Limb (tissue), 2 donors: Measurements from ENCODE around the gene CPXCR1.
"Not testable (repeated sequence)": the region's sequence is repeated elsewhere in the genome, so short reads cannot be mapped to it uniquely, and the experiment has no call there.

Source experiments
- DNase-seq, 2 donors: peaks; one replicate each; pipeline ENCODE4 v3.0.0-alpha.2; 2016; ENCODE audit errors: extremely low spot score in 2 of 2

The CPXCR1 gene

DNA sequence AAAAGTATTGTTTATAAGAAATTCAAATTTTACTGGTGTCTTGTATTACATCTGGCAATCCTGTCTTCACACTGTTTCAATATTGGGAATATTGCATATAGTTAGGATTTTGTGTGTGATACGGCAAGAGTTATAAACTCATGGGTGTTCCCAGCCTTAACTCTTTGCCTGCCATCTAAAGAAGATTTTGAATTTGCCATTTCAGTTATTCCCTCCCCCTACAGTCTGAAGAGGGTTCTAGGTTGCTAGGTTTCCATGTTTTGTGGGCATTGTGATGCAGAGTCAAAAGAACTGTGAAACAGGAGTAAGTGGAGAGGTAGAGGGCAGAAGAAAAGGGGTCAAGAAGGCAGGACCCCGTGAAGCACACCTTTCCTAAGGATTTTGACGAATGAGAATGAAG, at the start of gene CPXCR1:
Gene CPXCR1 (plus strand): TSS at position 301 of the 400 bp plus-strand sequence. CDS start 6,190 bp downstream, outside the sequence.
- DNase-seq: no peak

GRCh38 chrX:88735835-88736234, 11.2 kb upstream of the CPXCR1 start:
- DNase-seq: no peak

- not testable (repeated sequence) for DNase-seq
Observed at GRCh38 chrX:88746215-88746614, 810 bp upstream of the CPXCR1 start.

DNA sequence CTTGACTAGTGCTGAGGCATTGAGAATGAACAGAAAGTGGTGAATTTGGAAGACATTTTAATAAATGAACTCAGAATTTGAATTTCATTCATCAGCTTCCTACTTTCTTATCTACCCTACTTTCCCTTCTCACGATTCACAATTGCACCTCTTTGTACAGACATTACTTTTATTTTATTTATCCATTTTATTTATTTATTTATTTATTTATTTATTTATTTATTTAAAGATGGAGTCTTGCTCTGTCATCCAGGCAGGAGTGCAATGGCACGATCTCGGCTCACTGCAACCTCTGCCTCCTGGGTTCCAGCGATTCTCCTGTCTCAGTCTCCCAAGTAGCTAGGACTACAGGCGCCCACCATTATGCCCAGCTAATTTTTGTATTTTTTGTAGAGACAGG, 5.3 kb downstream of the CPXCR1 start:
- DNase-seq: not testable (repeated sequence)

- no peak for DNase-seq
Observed at GRCh38 chrX:88789825-88790224, 42.8 kb downstream of the CPXCR1 start.
